HFFc6 (cell line): ENCODE measurements around the gene POMP. TPM values are rescaled to one million over a fixed set of nuclear protein-coding genes. Genes with fewer than 3 reads are reported as not detected.

ENCODE experiments used
- DNase-seq: peaks from one replicate; pipeline ENCODE4 v3.0.0-alpha.2; 2018
- H3K27ac Mint-ChIP-seq: 2 replicates; pipeline ENCODE4 v1.8.0; 2020; ENCODE audit warnings: mild to moderate bottlenecking, mixed read lengths
- H3K27me3 Mint-ChIP-seq: 2 replicates; pipeline ENCODE4 v1.8.0; 2021; ENCODE audit warnings: mild to moderate bottlenecking, moderate library complexity, mixed read lengths; ENCODE audit not compliant: insufficient read depth
- H3K36me3 Mint-ChIP-seq: 2 replicates; pipeline ENCODE4 v1.8.0; 2021; ENCODE audit warnings: low read depth, mixed read lengths
- H3K4me1 Mint-ChIP-seq: 2 replicates; pipeline ENCODE4 v1.8.0; 2020; ENCODE audit warnings: low read depth, mixed read lengths
- H3K4me3 Mint-ChIP-seq: 2 replicates; pipeline ENCODE4 v1.8.0; 2020; ENCODE audit warnings: mild to moderate bottlenecking, moderate library complexity, mixed read lengths
- H3K9me3 Mint-ChIP-seq: 2 replicates; pipeline ENCODE4 v1.8.0; 2020; ENCODE audit warnings: mild to moderate bottlenecking, mixed read lengths
- CTCF ChIP-seq: fragments of 200-600 bp; sonication (generic); IDR thresholded peaks from 2 replicates; pipeline ENCODE4 v1.5.0; 2021; ENCODE audit warnings: antibody characterized with exemption, mild to moderate bottlenecking
- total RNA-seq, 6 experiments: library from RNA; stranded (reverse); fragmentation: NEBNext Ultra II Directional; extraction: Animal tissue kit (Norgen Biotek cat#: 25700); gene quantifications; 2 replicates in 1 of 6; 3 replicates in 5 of 6; pipeline ENCODE4 v1.2.3, GENCODE V29; 2021

The POMP gene
- total RNA-seq, 6 experiments from 2014 or later = 156 to 175 (median 165) TPM

GRCh38 chr13:28707629-28708427, 48.9 kb downstream of the POMP start:
- Mint-ChIP-seq H3K27me3 (no peaks in the 10 kb centered on the region), H3K36me3 (no peaks in the 10 kb centered on the region), H3K9me3 (no peaks in the 10 kb centered on the region), H3K4me1 (peaks cover 32% of the 10 kb centered on the region), H3K27ac (peak overlapping the region; percentile 80), H3K4me3 (peak overlapping the region; percentile 72)
- no peak for TF ChIP-seq CTCF
- DNase-seq = peak; percentile 73

GRCh38 chr13:28710161-28710560, 51.2 kb downstream of the POMP start:
- Mint-ChIP-seq H3K27ac (no peak overlapping the region; the same call in 1 of the 2 replicates), H3K9me3 (no peaks in the 10 kb centered on the region), H3K4me1 (peaks cover 24% of the 10 kb centered on the region), H3K36me3 (no peaks in the 10 kb centered on the region), H3K4me3 (no peak overlapping the region), H3K27me3 (no peaks in the 10 kb centered on the region)
- DNase-seq = no peak
- no peak for TF ChIP-seq CTCF

GRCh38 chr13:28714651-28715050, 55.7 kb downstream of the POMP start:
- no peak for DNase-seq
- Mint-ChIP-seq H3K4me1 (peaks cover 47% of the 10 kb centered on the region), H3K9me3 (no peaks in the 10 kb centered on the region), H3K27ac (no peak overlapping the region), H3K4me3 (no peak overlapping the region), H3K27me3 (peaks cover 4% of the 10 kb centered on the region), H3K36me3 (no peaks in the 10 kb centered on the region)
- TF ChIP-seq CTCF = no peak

- TF ChIP-seq CTCF = no peak
- peak overlapping the region; percentile 84 for H3K27ac Mint-ChIP-seq
- H3K4me1 Mint-ChIP-seq = peaks cover 60% of the 10 kb centered on the region
- H3K4me3 Mint-ChIP-seq = peak overlapping the region; percentile 96
- no peaks in the 10 kb centered on the region for H3K9me3 Mint-ChIP-seq
- no peaks in the 10 kb centered on the region for H3K36me3 Mint-ChIP-seq
- DNase-seq = peak; percentile 73
- H3K27me3 Mint-ChIP-seq = peaks cover 4% of the 10 kb centered on the region
Observed at GRCh38 chr13:28716511-28716910, 57.6 kb downstream of the POMP start.

GRCh38 chr13:28717170-28717569, 58.2 kb downstream of the POMP start:
- Mint-ChIP-seq H3K4me3 (peak overlapping the region; percentile 96), H3K9me3 (no peaks in the 10 kb centered on the region), H3K27ac (peak overlapping the region; percentile 84), H3K4me1 (peaks cover 60% of the 10 kb centered on the region), H3K27me3 (peaks cover 4% of the 10 kb centered on the region), H3K36me3 (no peaks in the 10 kb centered on the region)
- TF ChIP-seq CTCF = no peak
- DNase-seq = no peak
